Muscle layer of colon (tissue), 2 donors: ENCODE data around the gene MYT1.

Source experiments
- H3K27ac ChIP-seq: one replicate; pipeline ENCODE4 v1.7.0; 2013; ENCODE audit warnings: low read depth, mild to moderate bottlenecking, low read length, moderate library complexity
- H3K27me3 ChIP-seq, 2 donors: one replicate each; pipeline ENCODE4 v1.7.0; 2013; ENCODE audit warnings: low read length in 2 of 2, mild to moderate bottlenecking in 2 of 2; ENCODE audit not compliant: insufficient read depth in 2 of 2, control insufficient read depth in 1 of 2
- H3K36me3 ChIP-seq: one replicate; pipeline ENCODE4 v1.7.0; 2013; ENCODE audit warnings: mild to moderate bottlenecking, low read length; ENCODE audit not compliant: insufficient read depth
- H3K4me1 ChIP-seq: one replicate; pipeline ENCODE4 v1.7.0; 2013; ENCODE audit warnings: mild to moderate bottlenecking, low read length; ENCODE audit not compliant: insufficient read depth
- H3K4me3 ChIP-seq, 2 donors: one replicate each; pipeline ENCODE4 v1.7.0; 2013; ENCODE audit warnings: low read length in 2 of 2, low read depth in 1 of 2, mild to moderate bottlenecking in 1 of 2, moderate library complexity in 1 of 2
- H3K9ac ChIP-seq: one replicate; pipeline ENCODE4 v1.7.0; 2013; ENCODE audit warnings: low read length
- H3K9me3 ChIP-seq: one replicate; pipeline ENCODE4 v1.7.0; 2013; ENCODE audit warnings: mild to moderate bottlenecking, low read length
- donor health status: abdominal sarcoma.
- donor health status: Adenocarcinoma of cecum.

MYT1 gene

DNA sequence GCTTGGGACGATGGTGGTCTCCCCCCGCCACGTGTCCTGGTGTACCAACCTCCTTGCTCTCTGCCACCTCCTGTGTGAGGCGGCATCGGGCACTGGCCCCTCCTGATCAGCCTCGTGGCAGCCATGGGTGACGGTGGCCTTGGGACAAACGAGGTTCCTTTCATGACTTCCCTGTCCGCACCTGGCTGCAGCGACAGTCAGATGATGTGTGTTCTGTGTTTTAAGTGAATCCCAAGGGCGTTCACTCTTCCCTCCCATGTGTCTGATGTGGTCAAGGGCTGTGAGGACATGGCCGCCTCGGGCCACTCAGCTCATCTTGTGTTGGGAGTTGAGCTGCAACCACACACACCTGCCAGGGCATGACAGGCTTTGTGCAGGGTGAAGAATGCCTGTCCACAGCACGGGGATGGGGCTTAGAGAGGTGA, 60.9 kb downstream of the MYT1 start:
- Histone ChIP-seq H3K27me3 (no peaks in the 10 kb centered on the region), H3K4me3 (no peak overlapping the region), H3K36me3 (no peaks in the 10 kb centered on the region), H3K9ac (no peak overlapping the region), H3K27ac (no peak overlapping the region), H3K4me1 (peaks cover 8% of the 10 kb centered on the region), H3K9me3 (no peaks in the 10 kb centered on the region)

DNA sequence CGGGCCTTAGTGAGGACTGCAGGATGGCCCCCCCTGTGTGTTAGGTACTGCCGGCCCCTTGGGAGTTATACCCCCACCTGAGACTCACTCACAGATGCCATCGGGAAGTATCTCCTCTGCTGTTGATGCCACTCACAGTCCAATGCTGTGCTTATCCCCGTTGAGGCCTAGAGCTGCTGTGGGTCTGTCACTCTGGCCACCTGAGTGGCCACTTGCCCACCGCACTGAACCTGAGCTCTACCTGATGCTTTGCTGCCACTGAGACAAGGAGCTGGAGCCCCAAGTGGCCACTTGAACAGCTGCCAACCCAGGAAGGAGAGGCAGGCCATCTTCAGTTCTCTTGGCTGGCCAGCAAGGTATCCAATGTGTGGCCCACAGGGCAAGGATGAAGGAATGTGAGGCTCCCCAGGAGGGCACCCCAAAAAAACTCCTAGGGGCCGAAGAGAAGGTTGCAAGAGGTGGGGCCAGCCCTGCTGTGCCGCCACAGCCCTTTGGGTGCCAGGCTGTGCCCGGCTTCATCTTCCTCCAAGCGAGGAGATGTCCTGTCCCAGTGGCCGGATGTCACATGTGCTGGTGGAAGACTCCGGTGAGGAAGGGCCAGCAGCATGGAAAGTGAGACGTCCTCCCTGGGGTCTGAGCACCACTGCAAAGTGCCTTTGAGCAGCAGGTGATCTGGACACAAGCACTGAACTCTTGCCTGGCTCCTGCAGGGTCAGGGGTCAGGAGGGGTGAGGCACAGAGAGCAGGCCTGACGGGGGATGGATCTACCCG, 61.8 kb downstream of the MYT1 start:
- no peak overlapping the region for H3K27ac ChIP-seq
- H3K36me3 ChIP-seq, result no peaks in the 10 kb centered on the region
- H3K4me3 ChIP-seq, result no peak overlapping the region
- no peaks in the 10 kb centered on the region for H3K9me3 ChIP-seq
- H3K27me3 ChIP-seq, result no peaks in the 10 kb centered on the region
- H3K9ac ChIP-seq, result no peak overlapping the region
- peaks cover 8% of the 10 kb centered on the region for H3K4me1 ChIP-seq

DNA sequence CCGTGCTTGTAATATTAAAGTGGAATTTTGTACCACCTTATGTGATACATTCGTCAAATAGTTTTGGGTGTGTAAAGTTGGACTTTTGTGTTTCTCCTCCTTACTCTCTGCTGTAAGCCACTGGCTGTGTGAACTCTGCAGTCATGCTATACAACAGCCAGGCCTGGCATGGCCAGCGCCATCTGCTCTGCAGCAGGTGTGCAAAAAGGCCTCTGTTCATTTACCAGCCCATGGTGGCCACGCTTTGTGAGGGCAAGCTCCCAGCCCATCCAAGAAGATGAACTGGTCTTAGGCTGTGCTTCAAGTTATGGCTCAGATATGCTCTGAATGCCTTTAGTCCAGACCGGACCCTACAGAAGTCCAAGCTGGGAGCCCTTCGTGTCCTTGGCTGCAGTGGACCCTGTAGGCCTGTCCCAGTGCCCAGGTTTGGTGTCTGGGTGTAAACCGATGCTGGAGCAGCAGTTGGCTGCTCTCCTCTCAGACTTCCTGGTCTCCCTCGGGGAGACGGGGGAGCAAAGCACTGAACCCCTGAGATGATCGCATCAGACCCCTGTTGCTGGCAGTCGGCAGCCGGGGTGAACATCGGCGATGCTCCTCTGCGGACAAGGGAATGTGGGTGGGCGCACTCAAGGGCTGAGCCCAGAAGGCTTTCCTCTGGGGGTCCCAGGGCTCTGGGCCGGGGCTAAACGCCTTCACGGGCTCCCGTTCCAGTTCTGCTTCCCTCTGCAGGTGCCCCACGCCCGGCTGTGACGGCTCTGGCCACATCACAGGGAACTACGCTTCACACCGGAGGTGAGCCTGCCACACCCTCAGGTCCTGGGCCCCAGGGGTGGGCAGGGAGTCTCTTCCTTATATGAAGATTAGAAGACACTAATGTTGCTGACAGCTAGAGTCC, 62.7 kb downstream of the MYT1 start:
- H3K27ac ChIP-seq, result no peak overlapping the region

DNA sequence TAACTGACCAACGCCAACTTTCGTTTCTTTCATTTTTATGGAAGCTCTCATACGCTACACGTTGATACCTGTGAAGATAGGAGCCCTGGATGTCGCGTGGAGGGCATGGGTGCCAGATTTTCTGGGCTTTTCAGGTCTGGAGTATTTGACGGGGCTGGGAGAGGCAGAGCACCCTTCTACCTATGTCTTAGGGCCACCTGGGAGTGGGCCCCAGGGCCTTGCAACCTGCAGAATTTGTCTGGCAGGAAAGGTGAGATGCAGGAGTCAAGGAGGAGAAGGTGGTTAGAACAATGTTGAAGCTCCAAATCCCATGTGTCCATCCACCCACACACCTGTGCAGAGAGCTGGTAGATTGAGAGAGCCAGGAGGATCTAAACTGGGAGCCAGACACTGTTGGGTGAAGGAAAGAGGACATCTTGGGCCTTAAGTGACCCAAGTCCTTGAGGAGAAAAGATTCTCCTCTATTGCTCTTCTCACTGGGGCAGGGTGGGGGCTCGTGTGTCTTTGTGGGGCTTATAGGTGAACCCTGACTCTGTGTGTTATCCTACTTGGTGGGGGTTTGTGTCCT, 63.9 kb downstream of the MYT1 start:
- Histone ChIP-seq H3K4me1 (peaks cover 8% of the 10 kb centered on the region), H3K9me3 (no peaks in the 10 kb centered on the region), H3K36me3 (no peaks in the 10 kb centered on the region), H3K9ac (no peak overlapping the region), H3K27ac (no peak overlapping the region), H3K4me3 (no peak overlapping the region), H3K27me3 (no peaks in the 10 kb centered on the region)

More for the DNA sequence above, 62.7 kb downstream of the MYT1 start:
- Histone ChIP-seq H3K9ac (no peak overlapping the region), H3K27me3 (no peaks in the 10 kb centered on the region), H3K4me3 (no peak overlapping the region), H3K36me3 (no peaks in the 10 kb centered on the region), H3K9me3 (no peaks in the 10 kb centered on the region), H3K4me1 (peaks cover 8% of the 10 kb centered on the region)

DNA sequence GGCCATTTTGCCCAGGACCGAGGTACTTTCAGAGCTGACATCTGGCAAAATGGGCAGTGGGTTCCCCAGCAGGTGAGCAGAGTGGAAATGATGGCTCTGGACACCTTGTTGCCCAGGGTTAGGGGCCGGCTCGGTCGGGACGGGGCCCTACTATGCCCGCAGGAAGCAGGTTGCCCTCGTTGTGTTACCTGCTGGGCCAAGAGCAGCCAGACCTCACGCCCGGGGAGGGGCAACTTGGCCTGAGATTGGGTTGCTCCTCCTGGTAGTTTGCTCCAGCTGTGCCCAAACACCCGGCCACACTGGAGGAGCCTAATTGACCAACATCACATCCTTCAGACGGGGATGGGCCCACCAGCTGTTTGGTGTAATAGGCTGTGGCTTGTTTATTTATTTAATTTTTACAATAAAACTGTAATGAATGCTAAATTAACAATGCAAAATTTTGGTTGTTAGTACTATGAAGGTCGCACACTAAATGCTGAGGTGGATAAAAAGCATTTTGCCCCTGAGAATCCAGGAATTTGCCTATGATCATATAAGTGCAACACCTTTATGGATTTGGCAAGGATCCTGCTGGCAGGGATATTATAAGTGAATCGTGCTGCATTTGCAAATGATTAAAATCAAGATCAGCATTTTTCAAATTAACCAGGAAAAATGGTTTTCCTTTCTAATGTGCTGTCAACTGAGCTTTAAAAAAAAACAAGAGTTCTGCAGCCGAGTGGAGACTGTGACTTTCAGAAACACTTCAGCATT, 64.7 kb downstream of the MYT1 start:
- Histone ChIP-seq H3K4me3 (no peak overlapping the region), H3K36me3 (no peaks in the 10 kb centered on the region), H3K9me3 (no peaks in the 10 kb centered on the region), H3K9ac (no peak overlapping the region), H3K27ac (no peak overlapping the region), H3K4me1 (peaks cover 8% of the 10 kb centered on the region), H3K27me3 (no peaks in the 10 kb centered on the region)

DNA sequence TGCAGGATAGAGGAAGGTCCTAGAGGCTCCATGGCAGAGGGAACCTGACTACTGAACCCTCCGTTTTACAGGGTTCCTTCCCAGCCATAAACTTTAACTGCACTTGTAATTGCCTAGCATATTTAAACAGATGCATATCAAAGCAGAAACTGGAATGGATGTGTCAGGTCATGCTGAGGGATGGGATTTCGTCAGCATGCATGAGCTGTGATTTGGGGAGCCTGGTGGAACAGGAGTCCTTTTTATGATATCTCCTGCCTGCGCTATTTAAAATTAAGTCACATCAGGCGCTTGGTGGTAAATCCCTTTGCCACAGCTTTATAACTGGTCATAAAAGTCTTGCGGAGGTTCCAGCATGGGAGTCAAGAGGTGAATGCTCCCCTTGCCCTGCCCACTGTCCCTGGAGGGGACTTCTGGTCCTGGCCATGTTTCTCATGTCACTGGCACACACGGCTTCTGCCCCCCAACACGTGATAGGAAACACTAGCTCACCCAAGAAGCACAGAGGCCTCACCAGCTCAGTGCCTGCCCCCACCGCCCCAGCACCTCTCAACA, 65.3 kb downstream of the MYT1 start:
- H3K9me3 ChIP-seq, result no peaks in the 10 kb centered on the region
- no peak overlapping the region for H3K9ac ChIP-seq
- H3K4me1 ChIP-seq, result peaks cover 2% of the 10 kb centered on the region
- H3K27ac ChIP-seq, result no peak overlapping the region
- H3K36me3 ChIP-seq, result no peaks in the 10 kb centered on the region
- H3K4me3 ChIP-seq, result no peak overlapping the region
- no peaks in the 10 kb centered on the region for H3K27me3 ChIP-seq

DNA sequence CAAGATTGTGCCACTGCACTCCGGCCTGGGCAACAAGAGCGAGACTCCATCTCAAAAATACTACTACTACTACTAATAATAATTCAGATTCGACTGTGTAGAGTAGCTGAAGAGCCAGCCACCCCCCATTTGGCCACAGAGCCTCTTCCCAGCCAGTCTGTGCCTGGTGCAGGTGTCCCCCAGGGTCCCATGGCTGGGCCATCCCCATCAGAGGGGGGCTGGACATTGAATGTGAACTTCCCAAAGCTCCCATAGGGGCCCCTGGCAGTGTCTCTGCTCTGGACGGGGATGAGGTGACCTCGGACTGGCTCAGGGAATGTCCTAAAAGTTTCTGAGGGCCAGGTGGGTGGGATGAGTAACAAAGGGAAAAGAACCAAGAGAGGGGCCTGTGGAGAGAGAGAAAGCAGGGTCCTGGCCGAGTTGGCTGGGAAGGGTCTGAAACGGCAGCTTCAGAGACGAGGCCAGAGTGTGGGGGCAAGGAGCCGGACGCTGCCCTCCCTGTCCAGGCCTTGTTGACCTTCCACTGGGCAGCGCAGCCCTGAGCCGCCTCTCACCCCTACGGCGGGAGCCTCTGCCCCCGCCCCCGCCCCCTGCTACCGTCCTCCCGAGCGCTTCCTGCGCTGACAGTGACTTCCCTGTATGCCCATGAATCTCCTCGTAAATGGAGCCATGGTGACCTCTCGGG, 66.4 kb downstream of the MYT1 start:
- Histone ChIP-seq H3K4me1 (no peaks in the 10 kb centered on the region), H3K9ac (no peak overlapping the region), H3K27ac (no peak overlapping the region), H3K4me3 (no peak overlapping the region), H3K9me3 (no peaks in the 10 kb centered on the region), H3K36me3 (no peaks in the 10 kb centered on the region), H3K27me3 (no peaks in the 10 kb centered on the region)

DNA sequence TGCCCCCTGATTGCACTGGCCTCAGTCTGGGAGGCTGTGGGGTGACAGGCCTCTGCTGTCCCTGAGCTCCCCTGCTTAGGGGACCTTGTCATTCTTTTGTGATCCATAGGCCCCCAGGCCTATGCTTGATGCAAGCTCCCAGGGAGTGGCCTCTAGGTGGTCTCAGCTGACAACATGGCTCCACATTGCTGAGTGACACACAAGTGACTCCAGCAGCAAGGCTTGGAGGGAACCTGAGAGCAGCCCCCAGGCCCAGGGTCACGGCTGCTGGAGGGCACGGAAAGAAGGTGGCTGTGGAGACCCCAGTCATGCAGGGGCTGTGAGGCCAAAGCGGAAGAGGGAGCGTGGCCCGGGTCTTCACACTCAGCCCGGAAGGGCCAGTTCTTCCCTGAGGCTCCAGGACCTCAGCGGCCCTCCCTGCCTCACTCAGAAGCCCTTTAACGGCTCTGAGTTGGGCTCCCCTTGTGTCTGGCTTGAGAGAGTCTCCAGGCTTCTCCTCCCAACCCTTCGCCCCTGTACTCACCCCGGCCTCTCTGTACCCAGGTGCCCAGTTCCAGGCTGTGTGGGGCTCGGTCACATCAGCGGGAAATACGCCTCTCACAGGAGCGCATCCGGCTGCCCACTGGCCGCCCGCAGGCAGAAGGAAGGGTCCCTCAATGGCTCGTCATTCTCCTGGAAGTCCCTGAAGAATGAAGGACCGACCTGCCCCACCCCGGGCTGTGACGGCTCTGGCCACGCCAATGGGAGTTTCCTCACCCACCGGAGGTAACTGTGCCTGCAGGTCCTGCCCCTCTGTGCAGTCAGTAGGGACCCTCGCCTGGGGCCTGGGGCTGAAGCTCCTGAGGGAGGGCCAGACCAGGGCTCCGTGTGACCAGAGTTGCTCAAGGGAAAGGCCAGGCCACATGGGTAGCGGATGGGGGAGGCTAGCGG, 67.6 kb downstream of the MYT1 start:
- H3K27ac ChIP-seq, result no peak overlapping the region

DNA sequence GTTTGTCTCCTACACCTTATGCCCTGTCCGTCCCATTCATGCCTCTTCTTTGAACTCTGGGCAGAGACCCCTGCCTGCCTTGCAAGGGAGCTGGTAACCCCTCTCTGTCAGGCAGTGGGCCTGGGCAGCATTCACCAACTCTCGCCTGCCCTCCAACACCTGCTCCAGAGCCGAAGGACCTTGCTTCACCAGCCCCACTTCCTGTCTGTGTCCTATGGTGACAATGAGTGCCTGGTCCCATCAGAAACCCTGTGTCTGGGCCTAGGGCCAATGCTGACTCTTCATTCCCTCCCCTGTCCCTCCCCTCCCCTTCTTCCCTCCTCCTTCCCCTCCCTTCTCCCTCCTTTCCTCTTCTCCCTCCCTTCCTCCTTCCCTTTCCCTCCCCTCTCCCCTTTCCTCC, 68.5 kb downstream of the MYT1 start:
- Histone ChIP-seq H3K4me1 (no peaks in the 10 kb centered on the region), H3K4me3 (no peak overlapping the region), H3K27me3 (no peaks in the 10 kb centered on the region), H3K9ac (no peak overlapping the region), H3K27ac (no peak overlapping the region), H3K36me3 (no peaks in the 10 kb centered on the region), H3K9me3 (no peaks in the 10 kb centered on the region)

More for the DNA sequence above, 67.6 kb downstream of the MYT1 start:
- Histone ChIP-seq H3K4me1 (no peaks in the 10 kb centered on the region), H3K4me3 (no peak overlapping the region), H3K27me3 (no peaks in the 10 kb centered on the region), H3K9me3 (no peaks in the 10 kb centered on the region), H3K36me3 (no peaks in the 10 kb centered on the region), H3K9ac (no peak overlapping the region)

DNA sequence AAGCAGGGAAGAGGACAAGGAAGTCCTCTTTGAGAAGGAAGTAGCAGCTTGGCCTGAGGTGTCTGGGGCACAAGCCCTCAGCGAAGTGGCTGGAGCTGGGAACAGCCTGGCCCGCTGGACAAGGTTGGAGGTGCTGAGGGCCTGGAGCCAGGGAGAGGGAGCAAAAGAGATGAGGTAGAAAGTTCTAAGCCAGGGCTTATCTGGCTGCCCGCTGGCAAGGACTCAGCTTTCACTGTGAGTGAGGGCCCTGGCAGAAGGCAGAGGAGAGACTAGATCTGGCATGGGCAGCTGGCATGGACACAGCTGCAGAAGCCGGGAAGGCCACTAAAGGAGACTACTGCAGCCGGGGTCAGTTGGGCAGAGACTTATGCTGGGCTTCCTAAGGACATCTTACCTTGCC, 69.5 kb downstream of the MYT1 start:
- Histone ChIP-seq H3K27me3 (no peaks in the 10 kb centered on the region), H3K4me3 (no peak overlapping the region), H3K9me3 (no peaks in the 10 kb centered on the region), H3K36me3 (no peaks in the 10 kb centered on the region), H3K4me1 (no peaks in the 10 kb centered on the region), H3K9ac (no peak overlapping the region), H3K27ac (no peak overlapping the region)
